ENCODE data around the gene CLEC7A.

- TF ChIP-seq CTCF (IDR thresholded peaks at IDR 0.05; ENCODE audit: poor library complexity, severe bottlenecking) (peak; percentile 94), TAF1 (IDR thresholded peaks at IDR 0.05; ENCODE audit: low read depth) (no peak), EZH2 (IDR thresholded peaks at IDR 0.05; ENCODE audit: borderline replicate concordance, insufficient read depth, low read length, poor library complexity, severe bottlenecking) (no peak), MXI1 (conservative IDR thresholded peaks at IDR 0.05; ENCODE audit: poor library complexity, severe bottlenecking) (no peak), REST (IDR thresholded peaks at IDR 0.05; ENCODE audit: borderline replicate concordance) (no peak), POLR2AphosphoS5 (IDR thresholded peaks at IDR 0.05) (no peak)
Observed at GRCh38 chr12:10140001-10140400, 10.0 kb upstream of the CLEC7A start.

Measured in neural cell (in vitro differentiated cells).